Caco-2 (cell line): ENCODE results near the gene HOXD1. TPM values are rescaled to one million over a fixed set of nuclear protein-coding genes. Genes with fewer than 3 reads are reported as not detected.

Experiments used
- BruUV-seq: library from RNA; stranded (reverse); fragments of 400-500 nt; replicated peaks from 2 replicates; lab custom pipeline; 2021; lab: Mats Ljungman, UMichigan
- CTCF ChIA-PET: fragments of 300-600 bp; sonication (Branson Sonifier 250); formaldehyde crosslinking; loops from one replicate; lab custom pipeline; 2022; ENCODE audit warnings: antibody characterized with exemption; lab: Charles Lee
- POLR2A ChIA-PET: fragments of 300-600 bp; sonication (Branson Sonifier 250); formaldehyde crosslinking; loops from one replicate; lab custom pipeline; 2022; ENCODE audit warnings: antibody characterized with exemption; lab: Charles Lee
- DNase-seq, 2 experiments: peaks; one replicate each; pipeline versions ENCODE4 v3.0.0 to v3.0.0-alpha.2; 2020 to 2022
- H3K27me3 ChIP-seq: replicated peaks from 2 replicates; pipeline ENCODE4 v1.6.0; 2011; ENCODE audit warnings: low read length; ENCODE audit not compliant: control insufficient read depth, insufficient read depth
- H3K36me3 ChIP-seq: 2 replicates; pipeline ENCODE4 v1.5.1; 2011; ENCODE audit warnings: low read length; ENCODE audit not compliant: control insufficient read depth, insufficient read depth
- H3K4me1 ChIP-seq: fragments of 250-450 bp; sonication (Bioruptor Pico); 2 replicates; pipeline ENCODE4 v1.5.1; 2020; ENCODE audit warnings: mild to moderate bottlenecking
- H3K4me3 ChIP-seq: 2 replicates; pipeline ENCODE4 v1.5.1; 2011; ENCODE audit warnings: low read depth, mild to moderate bottlenecking, control low read depth, low read length
- H3K9me3 ChIP-seq: fragments of 250-450 bp; sonication (Bioruptor Pico); 2 replicates; pipeline ENCODE4 v1.5.1; 2020; ENCODE audit warnings: mild to moderate bottlenecking, moderate library complexity
- H3K27ac Mint-ChIP-seq: one replicate; pipeline ENCODE4 v1.8.0; 2022; ENCODE audit warnings: mixed read lengths; ENCODE audit not compliant: unreplicated experiment
- H3K27me3 Mint-ChIP-seq: one replicate; pipeline ENCODE4 v1.8.0; 2022; ENCODE audit warnings: mixed read lengths; ENCODE audit not compliant: insufficient read depth, unreplicated experiment
- H3K36me3 Mint-ChIP-seq: one replicate; pipeline ENCODE4 v1.8.0; 2022; ENCODE audit warnings: mild to moderate bottlenecking, mixed read lengths; ENCODE audit not compliant: insufficient read depth, unreplicated experiment
- H3K4me1 Mint-ChIP-seq: one replicate; pipeline ENCODE4 v1.8.0; 2022; ENCODE audit warnings: low read depth, mixed read lengths; ENCODE audit not compliant: unreplicated experiment
- H3K4me3 Mint-ChIP-seq: one replicate; pipeline ENCODE4 v1.8.0; 2022; ENCODE audit warnings: mild to moderate bottlenecking, moderate library complexity, mixed read lengths; ENCODE audit not compliant: unreplicated experiment
- H3K9me3 Mint-ChIP-seq: one replicate; pipeline ENCODE4 v1.8.0; 2022; ENCODE audit warnings: mixed read lengths; ENCODE audit not compliant: unreplicated experiment
- CTCF ChIP-seq, 2 experiments: fragments of 200-600 bp in 1 of 2; IDR thresholded peaks; 1 replicate in 1 of 2; 2 replicates in 1 of 2; pipeline versions ENCODE4 v1.5.1 to v1.8.0; 2011 to 2022; ENCODE audit warnings: antibody characterized with exemption in 1 of 2, control low read depth in 1 of 2, inconsistent platforms in 1 of 2, low read depth in 1 of 2, low read length in 1 of 2, mild to moderate bottlenecking in 1 of 2, moderate library complexity in 1 of 2; ENCODE audit not compliant: insufficient read depth in 1 of 2, severe bottlenecking in 1 of 2, unreplicated experiment in 1 of 2
- intact Hi-C: fragments of 100-400 bp; cut with micrococcal nuclease; formaldehyde crosslinking; loops from one replicate; pipeline ENCODE4 v1.10.0; 2022; ENCODE audit not compliant: unreplicated experiment
- total RNA-seq: library from RNA; stranded (reverse); gene quantifications from 2 replicates; pipeline ENCODE4 v1.2.3, GENCODE V29; 2022

HOXD1 gene
- total RNA-seq, 1 experiment from 2014 or later: not detected

- H3K36me3 Mint-ChIP-seq: no peaks in the 10 kb centered on the region
- ChIA-PET POLR2A (no interaction called here), CTCF (no interaction called here)
- Histone ChIP-seq H3K9me3 (no peaks in the 10 kb centered on the region), H3K4me1 (no peaks in the 10 kb centered on the region), H3K4me3 (no peak overlapping the region), H3K36me3 (no peaks in the 10 kb centered on the region), H3K27me3 (0 out of 2 replicates have a peak, but pooled peaks cover 1% of the 10 kb centered on the region)
- intact Hi-C loops: no loop called here
- no TSS peak for BruUV-seq
- H3K27me3 Mint-ChIP-seq: peaks cover 8% of the 10 kb centered on the region
- no peak overlapping the region for H3K27ac Mint-ChIP-seq
- no peak for TF ChIP-seq CTCF (IDR thresholded peaks at IDR 0.05; ENCODE audit: insufficient read depth in 1 of 2, low read depth in 1 of 2, low read length in 1 of 2, severe bottlenecking in 1 of 2, unreplicated experiment in 1 of 2)
- H3K4me1 Mint-ChIP-seq: no peaks in the 10 kb centered on the region
- H3K4me3 Mint-ChIP-seq: no peak overlapping the region
- DNase-seq: no peak
- no peaks in the 10 kb centered on the region for H3K9me3 Mint-ChIP-seq
These were observed 41.2 kb upstream of the HOXD1 start for GRCh38 chr2:176147210-176147799.

DNA sequence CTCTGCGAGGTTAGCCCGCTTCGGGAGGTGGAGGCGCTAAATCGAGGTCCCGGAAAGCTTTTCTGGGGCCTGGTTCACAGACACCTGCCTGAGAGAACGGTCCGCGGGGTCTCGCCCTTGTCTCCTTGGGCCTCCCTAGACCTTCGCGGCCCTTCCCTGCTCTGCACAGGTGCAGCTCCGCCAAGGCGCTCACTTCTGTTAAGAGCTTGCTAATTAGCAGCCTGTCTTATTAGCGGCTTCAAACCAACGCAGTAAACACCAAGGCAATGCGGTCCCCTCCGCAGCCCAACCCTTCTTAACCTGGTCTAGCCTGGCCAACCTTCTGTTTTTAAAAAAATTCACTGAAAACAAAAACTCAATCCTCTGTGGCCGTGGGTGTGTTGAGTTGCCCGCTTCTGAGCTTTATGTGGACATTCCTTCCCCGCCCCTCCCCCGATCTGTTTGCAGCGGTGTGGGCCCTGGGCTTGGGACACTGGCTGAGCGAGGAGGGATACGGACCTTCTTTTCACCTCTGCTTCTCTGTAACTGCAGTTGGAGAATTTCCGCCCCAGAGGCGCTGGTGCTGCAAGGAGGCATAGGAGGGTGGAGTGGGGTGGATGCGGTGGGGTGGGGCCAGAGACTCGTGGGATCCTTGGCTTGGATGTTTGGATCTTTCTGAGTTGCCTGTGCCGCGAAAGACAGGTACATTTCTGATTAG is 40.5 kb upstream of the HOXD1 start:
- BruUV-seq: no TSS peak
- H3K27ac Mint-ChIP-seq: no peak overlapping the region
- no peaks in the 10 kb centered on the region for H3K9me3 Mint-ChIP-seq
- no peaks in the 10 kb centered on the region for H3K4me1 ChIP-seq
- no peaks in the 10 kb centered on the region for H3K9me3 ChIP-seq
- POLR2A ChIA-PET: no interaction called here
- no peaks in the 10 kb centered on the region for H3K36me3 Mint-ChIP-seq
- no peaks in the 10 kb centered on the region for H3K36me3 ChIP-seq
- H3K4me1 Mint-ChIP-seq: no peaks in the 10 kb centered on the region
- 0 out of 2 replicates have a peak, but pooled peaks cover 1% of the 10 kb centered on the region for H3K27me3 ChIP-seq
- intact Hi-C loops: no loop called here
- TF ChIP-seq CTCF (IDR thresholded peaks at IDR 0.05; ENCODE audit: insufficient read depth in 1 of 2, low read depth in 1 of 2, low read length in 1 of 2, severe bottlenecking in 1 of 2, unreplicated experiment in 1 of 2): no peak
- DNase-seq: peak in 1 of 2 experiments; percentile 33
- H3K27me3 Mint-ChIP-seq: peaks cover 8% of the 10 kb centered on the region
- CTCF ChIA-PET: no interaction called here
- H3K4me3 ChIP-seq: no peak overlapping the region
- no peak overlapping the region for H3K4me3 Mint-ChIP-seq

- CTCF ChIA-PET: no interaction called here
- Mint-ChIP-seq H3K27me3 (peaks cover 8% of the 10 kb centered on the region), H3K9me3 (no peaks in the 10 kb centered on the region), H3K36me3 (no peaks in the 10 kb centered on the region), H3K4me1 (no peaks in the 10 kb centered on the region), H3K4me3 (no peak overlapping the region), H3K27ac (no peak overlapping the region)
- Histone ChIP-seq H3K9me3 (no peaks in the 10 kb centered on the region), H3K27me3 (0 out of 2 replicates have a peak, but pooled peaks cover 1% of the 10 kb centered on the region), H3K4me3 (no peak overlapping the region), H3K4me1 (no peaks in the 10 kb centered on the region), H3K36me3 (no peaks in the 10 kb centered on the region)
- BruUV-seq: no TSS peak
- no peak for TF ChIP-seq CTCF (IDR thresholded peaks at IDR 0.05; ENCODE audit: insufficient read depth in 1 of 2, low read depth in 1 of 2, low read length in 1 of 2, severe bottlenecking in 1 of 2, unreplicated experiment in 1 of 2)
- POLR2A ChIA-PET: no interaction called here
- intact Hi-C loops: no loop called here
- DNase-seq: peak in 1 of 2 experiments; percentile 15
These were observed 39.6 kb upstream of the HOXD1 start for GRCh38 chr2:176148751-176149421.
